HL-60 (cell line): Measurements from ENCODE around the gene NEFH.

Source experiments
- DNase-seq, 2 experiments: peaks; one replicate each; pipeline ENCODE4 v3.0.0-alpha.2; 2010 to 2020; ENCODE audit warnings: low read depth in 1 of 2, low spot score in 1 of 2
- H3K27ac ChIP-seq: fragments of 250-450 bp; sonication (Bioruptor Pico); replicated peaks from 2 replicates; pipeline ENCODE4 v1.5.1; 2020; ENCODE audit warnings: mild to moderate bottlenecking, moderate library complexity
- H3K27me3 ChIP-seq: fragments of 250-450 bp; sonication (Bioruptor Pico); 2 replicates; pipeline ENCODE4 v1.5.1; 2021; ENCODE audit warnings: mild to moderate bottlenecking, moderate library complexity; ENCODE audit not compliant: insufficient read depth, poor library complexity, severe bottlenecking
- H3K4me3 ChIP-seq: replicated peaks from 2 replicates; pipeline ENCODE4 v1.5.1; 2011; ENCODE audit warnings: mild to moderate bottlenecking, control low read depth, low read length; ENCODE audit not compliant: insufficient read depth
- GABPA ChIP-seq: IDR thresholded peaks from 2 replicates; pipeline ENCODE4 v1.6.1; 2012; ENCODE audit warnings: low read depth
- POLR2AphosphoS5 ChIP-seq: IDR thresholded peaks from 2 replicates; pipeline ENCODE4 v1.6.1; 2012; ENCODE audit warnings: low read depth
- REST ChIP-seq: IDR thresholded peaks from 2 replicates; pipeline ENCODE4 v1.6.1; 2012; ENCODE audit warnings: low read depth; ENCODE audit not compliant: insufficient replicate concordance
- SPI1 ChIP-seq: IDR thresholded peaks from 2 replicates; pipeline ENCODE4 v1.6.1; 2012; ENCODE audit warnings: low read depth, mild to moderate bottlenecking, borderline replicate concordance
- TF ChIP-seq, protein P1 (sequence below): IDR thresholded peaks from one replicate; pipeline ENCODE4 v1.5.1; 2011; ENCODE audit warnings: low read length, control low read depth, inconsistent platforms; ENCODE audit not compliant: insufficient read depth

Gene NEFH

GRCh38 chr22:29510542-29510941, 30.5 kb downstream of the NEFH start:
- TF ChIP-seq REST: no peak
- no peak for TF ChIP-seq GABPA
- TF ChIP-seq SPI1: no peak
- TF ChIP-seq, protein P1, sequence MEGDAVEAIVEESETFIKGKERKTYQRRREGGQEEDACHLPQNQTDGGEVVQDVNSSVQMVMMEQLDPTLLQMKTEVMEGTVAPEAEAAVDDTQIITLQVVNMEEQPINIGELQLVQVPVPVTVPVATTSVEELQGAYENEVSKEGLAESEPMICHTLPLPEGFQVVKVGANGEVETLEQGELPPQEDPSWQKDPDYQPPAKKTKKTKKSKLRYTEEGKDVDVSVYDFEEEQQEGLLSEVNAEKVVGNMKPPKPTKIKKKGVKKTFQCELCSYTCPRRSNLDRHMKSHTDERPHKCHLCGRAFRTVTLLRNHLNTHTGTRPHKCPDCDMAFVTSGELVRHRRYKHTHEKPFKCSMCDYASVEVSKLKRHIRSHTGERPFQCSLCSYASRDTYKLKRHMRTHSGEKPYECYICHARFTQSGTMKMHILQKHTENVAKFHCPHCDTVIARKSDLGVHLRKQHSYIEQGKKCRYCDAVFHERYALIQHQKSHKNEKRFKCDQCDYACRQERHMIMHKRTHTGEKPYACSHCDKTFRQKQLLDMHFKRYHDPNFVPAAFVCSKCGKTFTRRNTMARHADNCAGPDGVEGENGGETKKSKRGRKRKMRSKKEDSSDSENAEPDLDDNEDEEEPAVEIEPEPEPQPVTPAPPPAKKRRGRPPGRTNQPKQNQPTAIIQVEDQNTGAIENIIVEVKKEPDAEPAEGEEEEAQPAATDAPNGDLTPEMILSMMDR: no peak
- TF ChIP-seq POLR2AphosphoS5: no peak
- no peak for DNase-seq
- Histone ChIP-seq H3K27me3 (no peaks in the 10 kb centered on the region), H3K27ac (no peak overlapping the region), H3K4me3 (no peak overlapping the region)

DNA sequence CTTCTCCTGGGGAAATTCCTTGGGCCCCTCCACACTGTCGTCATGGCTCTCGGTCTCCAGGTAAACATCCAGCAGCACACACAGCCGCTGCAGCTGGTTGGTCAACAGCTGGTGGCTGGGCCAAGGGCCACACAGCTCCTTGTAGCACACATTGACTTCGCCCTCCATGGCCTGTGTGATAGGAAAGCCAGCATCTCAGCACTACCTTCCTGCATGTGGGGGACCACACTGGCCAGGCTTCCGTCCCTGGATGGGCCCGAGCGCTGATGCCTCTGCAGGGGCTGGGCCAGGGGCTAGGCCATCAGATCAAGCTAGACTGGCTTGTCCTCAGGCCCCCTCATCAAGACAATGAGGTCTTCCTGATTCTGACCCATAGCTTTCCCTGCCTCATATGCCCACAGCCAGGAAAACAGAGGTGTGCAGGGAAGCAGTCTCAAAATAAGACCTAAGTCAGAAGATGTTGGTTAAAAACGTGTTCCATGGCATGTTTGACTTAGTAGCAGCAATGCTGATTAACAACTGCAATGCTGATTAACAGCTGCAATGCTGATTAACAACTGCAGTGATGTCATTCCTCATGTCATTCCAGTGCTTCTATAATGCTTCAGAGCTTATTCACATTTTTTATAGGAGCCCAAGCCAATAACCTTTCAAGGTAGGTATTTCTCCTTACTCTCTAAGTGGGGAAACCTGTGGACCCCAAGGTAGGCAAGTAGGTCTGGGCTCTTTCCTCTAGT, 31.3 kb downstream of the NEFH start:
- Histone ChIP-seq H3K27ac (no peak overlapping the region), H3K27me3 (no peaks in the 10 kb centered on the region), H3K4me3 (no peak overlapping the region)
- TF ChIP-seq SPI1 (no peak), GABPA (no peak), REST (no peak), POLR2AphosphoS5 (no peak)
- TF ChIP-seq, protein P1: no peak
- no peak for DNase-seq

GRCh38 chr22:29512031-29512430, 32.0 kb downstream of the NEFH start:
- H3K27ac ChIP-seq: no peak overlapping the region
- no peak for TF ChIP-seq REST
- TF ChIP-seq SPI1: no peak
- TF ChIP-seq, protein P1: no peak
- TF ChIP-seq GABPA: no peak
- no peak for TF ChIP-seq POLR2AphosphoS5
- no peak overlapping the region for H3K4me3 ChIP-seq
- H3K27me3 ChIP-seq: no peaks in the 10 kb centered on the region
- no peak for DNase-seq
